ENCODE results near the gene CCDC188.

DNA sequence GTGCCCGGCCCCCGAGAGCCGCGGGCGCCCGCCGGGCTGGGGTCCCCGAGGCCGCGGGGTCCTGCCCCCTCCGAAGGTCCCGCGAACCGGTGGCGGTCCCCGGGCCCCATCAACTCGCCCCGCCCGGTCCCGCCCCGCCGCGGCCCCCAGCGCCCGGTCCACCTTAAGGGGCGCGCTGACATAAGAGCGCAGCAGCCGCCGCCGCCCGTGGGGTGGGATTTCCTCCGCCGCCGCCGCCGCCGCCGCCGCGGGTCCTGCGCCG, 19.3 kb downstream of the CCDC188 start, which contains the start of gene ZDHHC8:
- TF ChIP-seq, protein P1, sequence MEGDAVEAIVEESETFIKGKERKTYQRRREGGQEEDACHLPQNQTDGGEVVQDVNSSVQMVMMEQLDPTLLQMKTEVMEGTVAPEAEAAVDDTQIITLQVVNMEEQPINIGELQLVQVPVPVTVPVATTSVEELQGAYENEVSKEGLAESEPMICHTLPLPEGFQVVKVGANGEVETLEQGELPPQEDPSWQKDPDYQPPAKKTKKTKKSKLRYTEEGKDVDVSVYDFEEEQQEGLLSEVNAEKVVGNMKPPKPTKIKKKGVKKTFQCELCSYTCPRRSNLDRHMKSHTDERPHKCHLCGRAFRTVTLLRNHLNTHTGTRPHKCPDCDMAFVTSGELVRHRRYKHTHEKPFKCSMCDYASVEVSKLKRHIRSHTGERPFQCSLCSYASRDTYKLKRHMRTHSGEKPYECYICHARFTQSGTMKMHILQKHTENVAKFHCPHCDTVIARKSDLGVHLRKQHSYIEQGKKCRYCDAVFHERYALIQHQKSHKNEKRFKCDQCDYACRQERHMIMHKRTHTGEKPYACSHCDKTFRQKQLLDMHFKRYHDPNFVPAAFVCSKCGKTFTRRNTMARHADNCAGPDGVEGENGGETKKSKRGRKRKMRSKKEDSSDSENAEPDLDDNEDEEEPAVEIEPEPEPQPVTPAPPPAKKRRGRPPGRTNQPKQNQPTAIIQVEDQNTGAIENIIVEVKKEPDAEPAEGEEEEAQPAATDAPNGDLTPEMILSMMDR (IDR thresholded peaks at IDR 0.05): no peak
- no peak for TF ChIP-seq POLR2A (IDR thresholded peaks at IDR 0.05)

Measured in adrenal gland (tissue), 5 donors.